BJ (cell line): ENCODE results near the gene SLC23A2. TPM values are rescaled to one million over a fixed set of nuclear protein-coding genes. Genes with fewer than 3 reads are reported as not detected.

Source experiments
- CTCF ChIA-PET: fragments of 350-600 bp; formaldehyde crosslinking; extraction: SDS; loops from one replicate; lab custom pipeline; 2021; ENCODE audit warnings: antibody characterized with exemption, inconsistent platforms; lab: Yijun Ruan, JAX
- POLR2A ChIA-PET: fragments of 300-600 bp; sonication (Branson Sonifier 250); formaldehyde crosslinking; extraction: SDS; loops from one replicate; lab custom pipeline; 2021; ENCODE audit warnings: antibody characterized with exemption; lab: Charles Lee
- DNase-seq: peaks from one replicate; pipeline ENCODE4 v3.0.0-alpha.2; 2011; ENCODE audit warnings: low read depth
- H3K27me3 ChIP-seq: 2 replicates; pipeline ENCODE4 v1.6.0; 2011; ENCODE audit warnings: low read length; ENCODE audit not compliant: control insufficient read depth, insufficient read depth
- H3K36me3 ChIP-seq: 2 replicates; pipeline ENCODE4 v1.5.1; 2011; ENCODE audit warnings: low read length; ENCODE audit not compliant: control insufficient read depth, insufficient read depth
- H3K4me3 ChIP-seq: 2 replicates; pipeline ENCODE4 v1.5.1; 2011; ENCODE audit warnings: low read depth, mild to moderate bottlenecking, control low read depth, low read length
- polyA plus RNA-seq: library from polyadenylated mRNA; depleted of rRNA; stranded (reverse); fragments of >200 nt; gene quantifications from 2 replicates; pipeline ENCODE4 v1.2.3, GENCODE V29; 2011; rRNA removed
- small RNA-seq: library from RNA; depleted of rRNA; stranded (forward); fragments of <200 nt; gene quantifications from one replicate; pipeline ENCODE3, GENCODE V24; 2012; ENCODE audit warnings: low replicate concordance, low read depth; ENCODE audit not compliant: insufficient read length
- TF ChIP-seq, protein P1 (sequence below): IDR thresholded peaks from 2 replicates; pipeline ENCODE4 v1.5.1; 2011; ENCODE audit warnings: low read depth, mild to moderate bottlenecking, control low read depth, inconsistent platforms, low read length, moderate library complexity; ENCODE audit not compliant: insufficient read depth

Gene SLC23A2
- polyA plus RNA-seq, 1 experiment, result 11.2 TPM

DNA sequence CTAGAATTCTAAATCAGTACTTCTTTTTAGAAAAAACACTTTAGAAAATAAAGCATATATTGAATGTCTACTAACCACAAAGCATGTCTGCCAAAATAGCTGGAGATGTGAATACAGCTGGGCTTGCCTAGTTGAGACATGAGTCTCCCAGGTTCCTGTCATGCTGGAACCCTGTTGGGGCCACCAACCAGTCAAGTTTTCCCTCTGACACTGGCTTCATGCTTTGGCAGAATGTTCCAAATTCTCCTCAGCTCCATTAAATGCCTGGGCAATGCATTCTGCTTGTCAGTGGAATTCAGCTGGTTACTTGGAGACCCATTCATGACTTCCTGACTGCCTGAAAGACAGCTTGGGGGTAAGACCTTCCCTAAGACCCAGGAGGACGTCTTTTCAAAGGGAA, 192.4 kb downstream of the SLC23A2 start:
- POLR2A ChIA-PET, result no interaction called here

DNA sequence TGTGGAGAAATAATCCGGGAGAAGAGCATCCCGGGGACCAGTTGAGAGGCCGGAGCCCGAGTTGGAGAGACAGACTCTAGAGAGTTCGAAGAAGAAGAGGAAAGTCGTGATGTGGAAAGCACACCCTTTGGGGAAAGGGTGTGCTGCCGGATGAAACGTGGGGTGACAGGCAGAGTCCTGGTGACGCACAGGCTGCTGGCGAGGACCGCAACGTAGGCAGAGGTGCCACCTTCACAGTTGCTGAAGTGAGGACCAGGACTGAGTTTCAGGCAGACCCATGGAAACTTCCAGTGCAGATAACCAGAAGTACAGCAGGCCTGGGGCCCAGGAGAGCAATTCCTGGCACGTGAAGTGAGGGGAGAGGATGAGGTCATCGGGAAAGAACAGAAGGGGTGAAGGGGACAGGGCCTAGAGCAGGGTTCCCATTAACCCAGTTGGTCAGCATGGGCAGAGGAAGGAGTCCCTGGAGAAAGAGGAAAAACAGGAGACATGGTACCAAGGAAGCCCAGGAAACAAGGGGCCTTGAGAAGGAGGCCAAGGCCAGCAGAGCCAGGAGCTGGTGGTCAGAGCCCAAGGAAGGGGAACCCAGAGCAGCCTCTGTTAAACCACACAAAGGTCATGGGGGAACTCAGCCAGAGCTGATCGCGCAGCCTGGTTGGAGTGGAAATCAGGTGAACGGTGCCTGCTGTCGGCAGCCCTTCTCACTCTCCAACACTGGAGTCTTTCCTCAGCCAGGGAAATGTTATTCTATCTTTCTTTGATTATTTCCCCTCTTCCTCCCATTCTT, 195.5 kb downstream of the SLC23A2 start:
- Histone ChIP-seq H3K36me3 (no peaks in the 10 kb centered on the region), H3K27me3 (peaks cover 4% of the 10 kb centered on the region), H3K4me3 (no peak overlapping the region)
- no peak for DNase-seq
- ChIA-PET CTCF (interaction anchor here (1.7 kb wide), 1 partner anchor 11 kb away, joined by 7 read pairs; no protein-coding TSS in a partner anchor), POLR2A (no interaction called here)
- TF ChIP-seq, protein P1, sequence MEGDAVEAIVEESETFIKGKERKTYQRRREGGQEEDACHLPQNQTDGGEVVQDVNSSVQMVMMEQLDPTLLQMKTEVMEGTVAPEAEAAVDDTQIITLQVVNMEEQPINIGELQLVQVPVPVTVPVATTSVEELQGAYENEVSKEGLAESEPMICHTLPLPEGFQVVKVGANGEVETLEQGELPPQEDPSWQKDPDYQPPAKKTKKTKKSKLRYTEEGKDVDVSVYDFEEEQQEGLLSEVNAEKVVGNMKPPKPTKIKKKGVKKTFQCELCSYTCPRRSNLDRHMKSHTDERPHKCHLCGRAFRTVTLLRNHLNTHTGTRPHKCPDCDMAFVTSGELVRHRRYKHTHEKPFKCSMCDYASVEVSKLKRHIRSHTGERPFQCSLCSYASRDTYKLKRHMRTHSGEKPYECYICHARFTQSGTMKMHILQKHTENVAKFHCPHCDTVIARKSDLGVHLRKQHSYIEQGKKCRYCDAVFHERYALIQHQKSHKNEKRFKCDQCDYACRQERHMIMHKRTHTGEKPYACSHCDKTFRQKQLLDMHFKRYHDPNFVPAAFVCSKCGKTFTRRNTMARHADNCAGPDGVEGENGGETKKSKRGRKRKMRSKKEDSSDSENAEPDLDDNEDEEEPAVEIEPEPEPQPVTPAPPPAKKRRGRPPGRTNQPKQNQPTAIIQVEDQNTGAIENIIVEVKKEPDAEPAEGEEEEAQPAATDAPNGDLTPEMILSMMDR, result no peak

More for the DNA sequence above, 192.4 kb downstream of the SLC23A2 start:
- H3K36me3 ChIP-seq, result no peaks in the 10 kb centered on the region
- H3K27me3 ChIP-seq, result peaks cover 4% of the 10 kb centered on the region
- H3K4me3 ChIP-seq, result no peak overlapping the region
- TF ChIP-seq, protein P1, result no peak
- CTCF ChIA-PET, result no interaction called here
- DNase-seq, result no peak

DNA sequence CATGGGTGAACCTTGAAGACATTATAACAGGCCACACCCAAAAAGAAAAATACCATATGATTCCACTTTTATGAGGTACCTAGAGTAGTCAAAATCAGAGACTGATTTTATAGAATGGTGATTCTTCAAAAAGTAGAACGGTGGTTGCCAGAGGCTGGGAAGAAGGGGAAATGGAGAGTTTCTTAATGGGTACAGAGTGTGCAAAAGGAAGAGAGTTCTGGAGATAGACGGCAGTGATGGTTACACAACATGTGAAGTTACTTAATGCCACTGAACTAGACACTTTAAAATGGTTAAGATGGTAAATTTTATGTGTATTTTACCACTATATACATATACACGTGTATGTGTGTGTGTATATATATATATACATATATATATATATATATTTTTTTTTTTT, 198.8 kb downstream of the SLC23A2 start:
- Histone ChIP-seq H3K27me3 (peaks cover 2% of the 10 kb centered on the region), H3K36me3 (no peaks in the 10 kb centered on the region), H3K4me3 (no peak overlapping the region)
- POLR2A ChIA-PET, result no interaction called here
- no peak for DNase-seq
- CTCF ChIA-PET, result no interaction called here
- TF ChIP-seq, protein P1, result no peak

Small RNAs within 50 kb of the gene (small RNA-seq; reads per million reads assigned to genes)
- gene AL121890.1, result not detected
- gene RF00322, result not detected

Other genes starting within 250 kb of the SLC23A2 start
- gene RASSF2, start 177.9 kb downstream of the SLC23A2 start, polyA plus RNA-seq, result 7.7 and 8.1 TPM in 2 replicates
- 222 and 230 TPM in 2 replicates for gene TMEM230, start 111.6 kb upstream of the SLC23A2 start, polyA plus RNA-seq
- 78.2 and 94.6 TPM in 2 replicates for gene PCNA, start 118.4 kb upstream of the SLC23A2 start, polyA plus RNA-seq
- 25.2 and 46.3 TPM in 2 replicates for gene CDS2, start 125.5 kb upstream of the SLC23A2 start, polyA plus RNA-seq